GM20431 (cell line): Measurements from ENCODE around the gene STX1B.

Experiments
- in situ Hi-C: fragments of 300-500 bp; cut with MseI, MboI; formaldehyde crosslinking; loops from one replicate; pipeline ENCODE4 v1.15.0; 2020; ENCODE audit warnings: low sequenced_read_pairs; ENCODE audit not compliant: unreplicated experiment

Gene STX1B

GRCh38 chr16:30983289-30983889, 27.0 kb downstream of the STX1B start:
- in situ Hi-C loops = loop anchor here (25.0 kb wide), 1 partner anchor 454 kb away; the partner anchor contains the start of genes COX6A2 and ZNF843

DNA sequence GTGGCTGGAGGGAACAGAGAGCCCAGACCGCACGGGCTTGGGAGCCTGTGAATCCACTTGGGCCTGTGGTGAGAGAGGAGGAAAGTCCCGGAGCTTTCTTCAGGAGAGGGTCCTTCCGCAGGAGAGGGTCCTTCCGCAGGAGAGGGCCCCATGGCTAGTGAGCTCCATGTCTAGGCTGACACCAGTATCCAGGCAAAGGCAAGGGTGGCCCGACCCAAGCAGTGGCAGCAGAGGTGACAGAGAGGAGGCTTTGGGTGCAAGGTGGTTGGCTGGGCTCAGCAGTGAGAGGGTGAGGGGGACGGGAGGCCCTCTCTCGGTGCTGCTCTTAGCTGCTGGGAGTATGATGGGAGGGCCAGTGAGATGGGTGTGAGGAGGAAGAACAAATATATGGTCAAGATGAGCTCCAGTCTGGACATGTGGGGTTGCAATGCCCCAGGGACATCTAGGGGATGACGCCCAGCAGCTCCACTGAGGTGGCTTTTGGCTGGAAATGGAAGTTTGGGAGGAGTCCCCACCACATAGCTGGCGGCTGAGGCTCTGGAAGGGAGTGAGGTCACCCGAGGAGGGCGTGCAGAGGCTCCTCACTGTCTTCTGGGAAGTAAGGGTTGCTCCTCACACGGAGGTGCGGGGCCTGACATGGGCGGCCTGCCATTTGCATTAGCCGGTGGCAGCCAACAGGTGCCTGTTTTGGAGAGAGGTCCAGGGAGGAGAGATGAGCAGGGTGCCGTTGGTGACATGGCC, 27.7 kb downstream of the STX1B start:
- in situ Hi-C loops = loop anchor here (25.0 kb wide), 1 partner anchor 455 kb away; the partner anchor contains the start of genes COX6A2 and ZNF843

DNA sequence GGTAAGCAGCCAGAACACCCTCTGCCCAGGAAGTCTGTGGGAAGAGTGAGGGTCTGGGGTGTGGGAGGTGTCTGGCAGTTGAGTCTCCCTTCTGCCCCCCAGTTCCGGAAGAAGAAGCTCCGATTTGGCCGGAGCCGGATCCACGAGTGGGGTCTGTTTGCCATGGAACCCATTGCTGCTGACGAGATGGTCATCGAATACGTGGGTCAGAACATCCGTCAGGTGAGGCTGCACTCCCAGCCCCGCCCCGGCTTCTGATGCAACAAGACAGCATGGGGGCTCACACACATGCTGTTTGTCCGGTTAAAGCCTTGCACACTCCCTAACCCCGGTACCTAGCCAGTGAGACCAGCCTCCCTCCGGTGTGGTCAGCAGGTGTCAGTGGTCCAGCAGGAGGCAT, 29.5 kb downstream of the STX1B start:
- in situ Hi-C loops = loop anchor here (25.0 kb wide), 1 partner anchor 456 kb away; the partner anchor contains the start of genes COX6A2 and ZNF843

DNA sequence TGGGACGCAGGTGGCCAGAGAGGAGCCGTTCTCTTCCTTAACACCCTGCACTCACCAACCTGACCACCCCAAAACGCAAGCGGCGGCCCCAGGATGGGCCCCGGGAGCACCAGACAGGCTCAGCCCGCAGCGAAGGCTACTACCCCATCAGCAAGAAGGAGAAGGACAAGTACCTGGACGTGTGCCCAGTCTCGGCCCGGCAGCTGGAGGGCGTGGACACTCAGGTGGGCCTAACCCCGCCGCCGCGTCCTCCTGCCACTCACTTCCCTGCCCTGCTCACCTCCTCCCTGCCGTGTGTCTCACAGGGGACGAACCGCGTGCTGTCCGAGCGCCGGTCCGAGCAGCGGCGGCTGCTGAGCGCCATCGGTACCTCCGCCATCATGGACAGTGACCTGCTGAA, 30.0 kb downstream of the STX1B start:
- in situ Hi-C loops = loop anchor here (25.0 kb wide), 1 partner anchor 457 kb away; the partner anchor contains the start of genes COX6A2 and ZNF843

GRCh38 chr16:30980023-30980371, 30.4 kb downstream of the STX1B start:
- in situ Hi-C loops = loop anchor here (25.0 kb wide), 1 partner anchor 457 kb away; the partner anchor contains the start of genes COX6A2 and ZNF843

DNA sequence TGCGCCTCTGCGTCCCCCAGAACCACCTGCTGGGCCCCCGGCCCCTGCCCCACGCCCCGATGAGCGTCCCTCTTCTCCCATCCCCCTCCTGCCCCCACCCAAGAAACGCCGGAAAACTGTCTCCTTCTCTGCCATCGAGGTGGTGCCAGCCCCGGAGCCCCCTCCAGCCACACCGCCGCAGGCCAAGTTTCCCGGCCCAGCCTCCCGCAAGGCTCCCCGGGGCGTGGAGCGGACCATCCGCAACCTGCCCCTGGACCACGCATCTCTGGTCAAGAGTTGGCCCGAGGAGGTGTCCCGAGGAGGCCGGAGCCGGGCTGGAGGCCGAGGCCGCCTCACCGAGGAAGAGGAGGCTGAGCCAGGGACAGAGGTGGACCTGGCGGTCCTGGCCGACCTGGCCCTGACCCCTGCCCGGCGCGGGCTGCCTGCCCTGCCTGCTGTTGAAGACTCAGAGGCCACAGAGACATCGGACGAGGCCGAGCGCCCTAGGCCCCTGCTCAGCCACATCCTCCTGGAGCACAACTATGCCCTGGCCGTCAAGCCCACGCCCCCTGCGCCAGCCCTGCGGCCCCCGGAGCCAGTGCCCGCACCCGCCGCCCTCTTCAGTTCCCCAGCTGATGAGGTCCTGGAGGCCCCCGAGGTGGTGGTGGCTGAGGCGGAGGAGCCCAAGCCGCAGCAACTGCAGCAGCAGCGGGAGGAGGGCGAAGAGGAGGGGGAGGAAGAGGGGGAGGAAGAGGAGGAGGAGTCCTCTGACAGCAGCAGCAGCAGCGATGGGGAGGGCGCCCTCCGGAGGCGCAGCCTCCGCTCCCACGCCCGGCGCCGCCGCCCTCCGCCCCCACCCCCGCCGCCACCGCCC, 31.0 kb downstream of the STX1B start:
- in situ Hi-C loops = loop anchor here (25.0 kb wide), 1 partner anchor 458 kb away; the partner anchor contains the start of genes COX6A2 and ZNF843

DNA sequence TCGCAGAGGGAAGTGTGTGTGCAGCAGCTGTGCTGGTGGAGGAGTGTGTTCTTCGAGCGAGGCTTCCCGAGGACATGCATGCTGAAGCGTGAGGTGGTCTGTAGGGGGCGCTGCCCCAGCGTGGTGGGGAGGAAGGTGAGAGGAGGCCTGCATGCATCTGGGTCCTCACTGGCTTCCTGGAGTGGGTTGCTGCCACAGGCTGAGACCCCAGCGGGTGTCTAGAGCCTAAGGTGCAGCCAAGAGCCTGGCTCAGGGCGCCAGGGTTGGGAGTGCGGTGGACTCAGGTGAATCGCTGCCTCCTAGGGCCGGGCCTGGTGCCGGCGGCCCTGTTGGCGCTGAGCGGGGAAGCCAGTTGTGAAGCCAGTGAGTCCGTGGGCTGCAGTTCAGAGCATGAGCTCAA, 32.9 kb downstream of the STX1B start:
- in situ Hi-C loops = loop anchor here (25.0 kb wide), 1 partner anchor 460 kb away; the partner anchor contains the start of genes COX6A2 and ZNF843

- in situ Hi-C loops = loop anchor here (25.0 kb wide), 1 partner anchor 461 kb away; the partner anchor contains the start of genes COX6A2 and ZNF843
Measured at GRCh38 chr16:30976486-30976885, 34.0 kb downstream of the STX1B start.

DNA sequence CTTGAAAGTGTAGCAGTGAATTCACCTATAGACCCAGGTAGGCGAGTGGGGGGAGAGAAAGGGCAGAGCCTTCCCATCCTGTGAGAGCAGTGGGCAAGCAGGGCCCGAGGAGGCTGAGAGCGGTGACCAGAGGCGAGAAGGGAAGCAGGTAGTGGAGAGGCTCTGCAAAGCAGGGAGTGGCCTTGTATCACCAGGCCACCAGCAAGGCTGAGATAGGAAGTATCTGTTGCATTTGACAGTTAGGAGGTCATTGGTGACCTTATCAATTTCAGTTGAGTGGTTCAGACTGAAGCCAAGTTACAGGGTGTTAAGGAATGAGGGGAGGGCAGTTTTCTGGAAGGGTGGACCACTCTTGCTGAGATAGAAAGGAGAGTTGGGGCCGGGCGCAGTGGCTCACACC, 36.1 kb downstream of the STX1B start:
- in situ Hi-C loops = no loop called here

DNA sequence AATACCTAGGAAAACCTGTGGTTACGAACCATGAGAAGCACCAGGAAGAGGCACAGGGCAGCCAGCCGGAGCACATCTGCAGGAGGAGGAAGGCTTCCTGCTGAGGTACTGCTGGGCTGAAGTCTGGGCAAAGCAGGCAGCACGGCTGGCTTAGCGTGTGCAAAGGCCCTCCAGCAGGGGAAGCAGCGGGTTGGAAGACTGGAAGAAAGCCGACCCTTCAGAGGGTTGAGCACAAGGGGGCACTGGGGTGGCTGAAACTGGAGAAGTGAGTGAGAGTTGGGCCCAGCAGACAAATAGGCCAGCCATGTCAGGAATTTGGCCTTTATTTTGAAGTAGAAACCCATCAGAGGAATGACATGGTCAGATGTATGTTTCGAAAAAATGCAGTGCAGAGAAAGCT, 37.6 kb downstream of the STX1B start:
- in situ Hi-C loops = no loop called here

DNA sequence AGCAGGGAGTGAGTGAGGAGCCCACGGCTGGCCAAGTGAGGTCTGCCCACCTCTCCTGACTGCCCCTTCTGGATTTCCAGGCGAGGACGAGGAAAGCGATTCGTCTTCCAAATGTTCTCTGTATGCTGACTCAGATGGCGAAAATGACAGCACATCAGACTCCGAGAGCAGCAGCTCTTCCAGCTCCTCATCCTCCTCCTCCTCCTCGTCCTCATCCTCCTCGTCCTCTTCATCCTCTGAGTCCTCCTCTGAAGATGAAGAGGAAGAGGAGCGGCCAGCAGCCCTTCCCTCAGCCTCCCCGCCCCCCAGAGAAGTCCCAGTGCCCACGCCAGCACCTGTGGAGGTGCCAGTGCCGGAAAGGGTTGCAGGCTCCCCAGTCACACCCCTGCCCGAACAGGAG, 39.1 kb downstream of the STX1B start:
- in situ Hi-C loops = no loop called here

GRCh38 chr16:30969246-30969842, 41.1 kb downstream of the STX1B start:
- in situ Hi-C loops = no loop called here

DNA sequence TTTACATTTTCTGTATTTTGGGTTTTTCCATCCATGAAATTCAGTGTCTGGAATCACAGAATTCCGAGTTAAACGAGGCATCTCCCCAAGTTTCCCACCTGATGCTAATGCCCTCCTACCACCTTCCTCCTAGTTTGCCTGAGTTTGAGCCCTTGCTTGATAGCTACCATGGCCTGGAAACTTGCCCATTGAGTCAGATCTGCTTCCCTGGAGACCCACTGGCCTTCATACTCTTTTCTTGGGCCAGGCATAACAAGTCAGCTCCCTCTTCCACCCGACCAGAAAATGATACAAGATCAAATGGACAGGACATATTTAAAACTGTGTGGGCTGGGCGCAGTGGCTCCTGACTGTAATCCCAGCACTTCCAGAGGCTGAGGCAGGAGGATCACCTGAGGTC, 42.6 kb downstream of the STX1B start:
- in situ Hi-C loops = no loop called here

DNA sequence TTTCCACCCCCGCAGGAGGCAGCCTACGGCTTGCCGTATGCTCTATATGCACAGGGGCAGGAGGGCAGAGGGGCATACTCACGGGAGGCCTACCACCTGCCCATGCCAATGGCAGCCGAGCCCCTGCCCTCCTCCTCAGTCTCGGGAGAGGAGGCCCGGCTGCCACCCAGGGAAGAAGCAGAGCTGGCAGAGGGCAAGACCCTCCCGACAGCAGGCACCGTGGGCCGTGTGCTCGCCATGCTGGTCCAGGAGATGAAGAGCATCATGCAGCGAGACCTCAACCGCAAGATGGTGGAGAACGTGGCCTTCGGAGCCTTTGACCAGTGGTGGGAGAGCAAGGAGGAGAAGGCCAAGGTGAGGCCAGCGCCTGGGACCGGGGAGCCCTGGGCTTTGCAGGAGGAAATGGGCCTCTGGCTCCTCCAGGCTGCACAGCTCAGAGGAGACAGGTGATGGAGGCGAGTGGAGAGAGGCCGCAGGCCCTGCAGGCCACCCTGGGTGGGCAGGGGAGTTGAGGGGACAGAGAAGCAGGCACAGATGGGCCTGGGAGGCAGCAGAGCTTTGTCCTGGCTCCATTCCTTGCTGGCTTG, 44.3 kb downstream of the STX1B start:
- in situ Hi-C loops = no loop called here

- in situ Hi-C loops = no loop called here
Measured at GRCh38 chr16:30965436-30965835, 45.0 kb downstream of the STX1B start.

DNA sequence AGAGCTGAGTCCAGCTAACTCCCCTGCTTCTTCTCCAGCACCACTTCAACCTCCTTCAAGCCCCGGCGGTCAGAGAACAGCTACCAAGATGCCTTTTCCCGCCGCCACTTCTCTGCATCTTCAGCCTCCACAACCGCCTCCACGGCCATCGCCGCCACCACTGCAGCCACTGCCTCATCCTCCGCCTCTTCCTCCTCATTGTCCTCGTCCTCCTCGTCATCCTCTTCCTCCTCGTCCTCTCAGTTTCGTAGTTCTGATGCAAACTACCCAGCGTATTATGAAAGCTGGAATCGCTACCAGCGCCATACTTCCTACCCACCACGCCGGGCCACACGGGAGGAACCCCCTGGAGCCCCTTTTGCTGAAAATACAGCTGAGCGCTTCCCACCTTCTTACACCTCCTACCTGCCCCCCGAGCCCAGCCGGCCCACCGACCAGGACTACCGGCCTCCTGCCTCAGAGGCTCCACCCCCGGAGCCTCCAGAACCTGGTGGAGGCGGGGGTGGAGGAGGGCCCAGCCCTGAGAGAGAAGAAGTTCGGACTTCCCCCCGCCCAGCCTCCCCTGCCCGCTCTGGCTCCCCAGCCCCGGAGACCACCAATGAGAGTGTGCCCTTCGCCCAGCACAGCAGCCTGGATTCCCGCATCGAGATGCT, 45.7 kb downstream of the STX1B start:
- in situ Hi-C loops = no loop called here

DNA sequence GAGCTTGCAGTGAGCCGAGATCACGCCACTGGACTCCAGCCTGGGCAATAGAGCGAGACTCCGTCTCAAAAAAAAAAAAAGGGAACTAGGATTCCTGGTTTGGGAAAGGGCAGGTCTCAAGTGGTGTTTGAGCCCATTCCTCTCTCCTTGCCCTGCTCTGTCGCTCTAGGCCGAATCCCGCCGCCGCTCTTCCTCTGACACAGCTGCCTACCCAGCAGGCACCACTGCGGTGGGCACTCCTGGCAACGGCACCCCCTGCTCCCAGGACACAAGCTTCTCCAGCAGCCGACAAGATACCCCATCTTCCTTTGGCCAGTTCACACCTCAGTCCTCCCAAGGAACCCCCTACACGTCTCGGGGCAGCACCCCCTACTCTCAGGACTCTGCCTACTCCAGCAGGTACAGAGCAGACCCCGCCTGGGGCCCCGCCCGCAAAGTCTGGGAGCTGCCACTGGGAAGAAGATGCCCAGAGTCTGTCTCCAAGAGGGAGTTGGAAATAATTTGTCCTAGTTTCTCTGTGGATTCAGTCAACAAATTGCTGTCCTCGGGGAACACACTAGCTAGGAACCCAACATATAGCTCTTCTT, 46.4 kb downstream of the STX1B start:
- in situ Hi-C loops = no loop called here

GRCh38 chr16:30961384-30961783, 49.1 kb downstream of the STX1B start:
- in situ Hi-C loops = no loop called here
